MM.1S (cell line): Measurements from ENCODE around the gene TRPV2.

Source experiments
- DNase-seq: peaks from one replicate; pipeline ENCODE4 v3.0.0-alpha.2; 2015
- H2AFZ ChIP-seq: fragments of 300-600 bp; sonication (generic); 2 replicates; pipeline ENCODE4 v1.6.0; 2016; ENCODE audit warnings: antibody characterized with exemption, low read length
- H3F3A ChIP-seq: fragments of 300-600 bp; sonication (generic); 2 replicates; pipeline ENCODE4 v1.6.1; 2016; ENCODE audit warnings: mild to moderate bottlenecking, antibody characterized with exemption, low read length, moderate library complexity, mixed read lengths; ENCODE audit not compliant: insufficient read depth
- H3K27ac ChIP-seq: fragments of 300-600 bp; sonication (generic); 2 replicates; pipeline ENCODE4 v1.5.1; 2016; ENCODE audit warnings: mild to moderate bottlenecking, low read length
- H3K27me3 ChIP-seq: fragments of 300-600 bp; sonication (generic); replicated peaks from 2 replicates; pipeline ENCODE4 v1.6.0; 2016; ENCODE audit warnings: low read length; ENCODE audit not compliant: insufficient read depth
- H3K36me3 ChIP-seq: fragments of 300-600 bp; sonication (generic); replicated peaks from 2 replicates; pipeline ENCODE4 v1.6.1; 2016; ENCODE audit warnings: mild to moderate bottlenecking, low read length, mixed read lengths; ENCODE audit not compliant: insufficient read depth
- H3K4me1 ChIP-seq: fragments of 300-600 bp; sonication (generic); 2 replicates; pipeline ENCODE4 v1.6.1; 2016; ENCODE audit warnings: low read length, mixed read lengths
- H3K4me2 ChIP-seq: fragments of 300-600 bp; sonication (generic); 2 replicates; pipeline ENCODE4 v1.6.0; 2016; ENCODE audit warnings: low read depth, low read length
- H3K4me3 ChIP-seq: fragments of 300-600 bp; sonication (generic); 2 replicates; pipeline ENCODE4 v1.5.1; 2016; ENCODE audit warnings: low read length, mixed read lengths
- H3K79me2 ChIP-seq: fragments of 300-600 bp; sonication (generic); 2 replicates; pipeline ENCODE4 v1.6.1; 2016; ENCODE audit warnings: mixed run types, low read length, mixed read lengths
- H3K9ac ChIP-seq: fragments of 300-600 bp; sonication (generic); 2 replicates; pipeline ENCODE4 v1.6.1; 2016; ENCODE audit warnings: low read length, mixed read lengths
- H3K9me2 ChIP-seq: fragments of 300-600 bp; sonication (generic); replicated peaks from 2 replicates; pipeline ENCODE4 v1.6.1; 2016; ENCODE audit warnings: mild to moderate bottlenecking, low read length, mixed read lengths; ENCODE audit not compliant: insufficient read depth
- H3K9me3 ChIP-seq: fragments of 300-600 bp; sonication (generic); replicated peaks from 2 replicates; pipeline ENCODE4 v1.6.1; 2016; ENCODE audit warnings: mild to moderate bottlenecking, low read length, mixed read lengths; ENCODE audit not compliant: insufficient read depth
- H4K20me1 ChIP-seq: fragments of 300-600 bp; sonication (generic); 2 replicates; pipeline ENCODE4 v1.6.1; 2016; ENCODE audit warnings: mild to moderate bottlenecking, low read length, moderate library complexity, mixed read lengths; ENCODE audit not compliant: insufficient read depth
- EZH2 ChIP-seq: fragments of 300-600 bp; sonication (generic); optimal IDR thresholded peaks from 2 replicates; pipeline ENCODE3; 2017; ENCODE audit warnings: low read depth, mild to moderate bottlenecking, antibody characterized with exemption, low read length, mixed read lengths
- EZH2phosphoT487 ChIP-seq: fragments of 300-600 bp; sonication (generic); IDR thresholded peaks from 2 replicates; pipeline ENCODE4 v1.6.1; 2018; ENCODE audit warnings: antibody characterized with exemption, low read length
- TF ChIP-seq, protein P1 (sequence below): fragments of 300-600 bp; sonication (generic); IDR thresholded peaks from 2 replicates; pipeline ENCODE4 v1.5.1; 2016; ENCODE audit warnings: antibody characterized with exemption, low read length, mixed read lengths

The TRPV2 gene

DNA sequence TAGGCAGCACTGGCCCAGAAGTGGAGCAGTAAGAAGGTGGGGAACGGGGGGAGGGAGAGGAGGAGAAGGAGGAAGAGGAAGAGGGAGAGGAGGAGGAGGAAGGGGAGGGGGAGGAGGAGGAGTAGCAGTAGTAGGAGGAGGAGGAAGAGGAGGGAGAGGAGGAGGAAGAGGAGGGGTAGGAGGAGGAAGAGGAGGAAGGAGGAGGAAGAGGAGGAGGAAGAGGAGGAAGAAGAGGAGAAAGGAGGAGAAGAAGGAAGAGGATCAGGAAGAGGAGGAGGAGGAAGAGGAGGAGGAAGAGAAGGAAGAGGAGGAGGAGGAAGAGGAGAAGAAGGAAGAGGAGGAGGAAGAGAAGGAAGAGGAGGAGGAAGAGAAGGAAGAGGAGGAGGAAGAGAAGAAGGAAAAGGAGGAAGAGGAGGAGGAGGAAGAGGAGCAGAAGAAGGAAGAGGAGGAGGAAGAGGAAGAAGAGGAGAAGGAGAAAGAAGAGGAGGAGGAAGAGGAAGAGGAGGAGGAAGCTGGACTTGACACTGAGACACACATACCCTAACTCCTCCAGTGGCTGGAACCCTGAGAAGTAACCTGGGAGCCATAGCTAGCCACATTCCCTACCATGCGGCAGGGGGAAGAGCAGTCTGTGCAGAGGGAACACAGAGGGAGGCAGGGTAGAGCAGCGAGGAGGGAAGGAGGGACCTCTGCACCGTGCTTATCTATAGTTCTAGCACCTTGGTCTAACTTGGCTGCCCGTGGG, 40.8 kb downstream of the TRPV2 start:
- Histone ChIP-seq H3K9me2 (no peaks in the 10 kb centered on the region), H3K9me3 (no peaks in the 10 kb centered on the region), H2AFZ (no peak overlapping the region), H3K27ac (no peak overlapping the region), H3F3A (no peaks in the 10 kb centered on the region), H4K20me1 (no peaks in the 10 kb centered on the region), H3K4me2 (no peak overlapping the region), H3K4me1 (no peaks in the 10 kb centered on the region), H3K9ac (no peak overlapping the region), H3K79me2 (no peaks in the 10 kb centered on the region; the same call in 1 of the 2 replicates), H3K36me3 (no peaks in the 10 kb centered on the region), H3K27me3 (no peaks in the 10 kb centered on the region), H3K4me3 (no peak overlapping the region)
- no peak for TF ChIP-seq EZH2phosphoT487
- TF ChIP-seq, protein P1, sequence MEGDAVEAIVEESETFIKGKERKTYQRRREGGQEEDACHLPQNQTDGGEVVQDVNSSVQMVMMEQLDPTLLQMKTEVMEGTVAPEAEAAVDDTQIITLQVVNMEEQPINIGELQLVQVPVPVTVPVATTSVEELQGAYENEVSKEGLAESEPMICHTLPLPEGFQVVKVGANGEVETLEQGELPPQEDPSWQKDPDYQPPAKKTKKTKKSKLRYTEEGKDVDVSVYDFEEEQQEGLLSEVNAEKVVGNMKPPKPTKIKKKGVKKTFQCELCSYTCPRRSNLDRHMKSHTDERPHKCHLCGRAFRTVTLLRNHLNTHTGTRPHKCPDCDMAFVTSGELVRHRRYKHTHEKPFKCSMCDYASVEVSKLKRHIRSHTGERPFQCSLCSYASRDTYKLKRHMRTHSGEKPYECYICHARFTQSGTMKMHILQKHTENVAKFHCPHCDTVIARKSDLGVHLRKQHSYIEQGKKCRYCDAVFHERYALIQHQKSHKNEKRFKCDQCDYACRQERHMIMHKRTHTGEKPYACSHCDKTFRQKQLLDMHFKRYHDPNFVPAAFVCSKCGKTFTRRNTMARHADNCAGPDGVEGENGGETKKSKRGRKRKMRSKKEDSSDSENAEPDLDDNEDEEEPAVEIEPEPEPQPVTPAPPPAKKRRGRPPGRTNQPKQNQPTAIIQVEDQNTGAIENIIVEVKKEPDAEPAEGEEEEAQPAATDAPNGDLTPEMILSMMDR = no peak
- TF ChIP-seq EZH2 = no peak
- no peak for DNase-seq

DNA sequence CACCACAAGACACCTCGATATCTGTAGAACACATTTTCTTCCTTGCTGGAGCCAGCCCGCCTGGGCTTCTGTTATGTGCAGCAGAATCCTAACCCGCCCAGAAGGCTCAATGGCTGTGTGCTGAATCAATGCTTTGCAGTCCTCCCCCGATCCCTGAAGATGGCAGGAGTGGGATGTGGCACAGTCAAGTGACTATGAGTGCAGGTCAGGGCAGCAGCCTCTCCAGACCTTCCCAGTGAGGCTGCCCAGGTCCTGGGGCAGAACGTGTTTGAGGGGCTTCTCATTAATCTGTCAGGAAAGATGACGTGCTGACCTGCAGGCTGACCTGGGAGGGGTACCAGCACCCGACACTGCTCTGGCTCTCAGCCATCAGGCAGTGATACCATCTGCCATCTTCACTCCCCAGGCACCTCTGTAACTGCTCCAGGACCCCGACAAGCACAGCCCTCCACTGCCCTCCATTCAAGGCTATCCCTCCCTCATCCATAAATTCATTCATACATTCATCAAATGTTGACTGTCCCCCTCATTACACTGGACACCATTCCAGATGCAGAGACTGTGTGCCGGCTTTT, 41.5 kb downstream of the TRPV2 start:
- H3K4me3 ChIP-seq = no peak overlapping the region
- no peaks in the 10 kb centered on the region; the same call in 1 of the 2 replicates for H3K79me2 ChIP-seq
- no peaks in the 10 kb centered on the region for H3K36me3 ChIP-seq
- H3K27ac ChIP-seq = no peak overlapping the region
- no peaks in the 10 kb centered on the region for H3F3A ChIP-seq
- DNase-seq = no peak
- H4K20me1 ChIP-seq = no peaks in the 10 kb centered on the region
- H3K27me3 ChIP-seq = no peaks in the 10 kb centered on the region
- no peaks in the 10 kb centered on the region for H3K4me1 ChIP-seq
- H3K4me2 ChIP-seq = no peak overlapping the region
- H3K9ac ChIP-seq = no peak overlapping the region
- H2AFZ ChIP-seq = no peak overlapping the region
- no peaks in the 10 kb centered on the region for H3K9me3 ChIP-seq
- H3K9me2 ChIP-seq = no peaks in the 10 kb centered on the region
- TF ChIP-seq EZH2 (no peak), EZH2phosphoT487 (no peak)
- TF ChIP-seq, protein P1 = no peak

DNA sequence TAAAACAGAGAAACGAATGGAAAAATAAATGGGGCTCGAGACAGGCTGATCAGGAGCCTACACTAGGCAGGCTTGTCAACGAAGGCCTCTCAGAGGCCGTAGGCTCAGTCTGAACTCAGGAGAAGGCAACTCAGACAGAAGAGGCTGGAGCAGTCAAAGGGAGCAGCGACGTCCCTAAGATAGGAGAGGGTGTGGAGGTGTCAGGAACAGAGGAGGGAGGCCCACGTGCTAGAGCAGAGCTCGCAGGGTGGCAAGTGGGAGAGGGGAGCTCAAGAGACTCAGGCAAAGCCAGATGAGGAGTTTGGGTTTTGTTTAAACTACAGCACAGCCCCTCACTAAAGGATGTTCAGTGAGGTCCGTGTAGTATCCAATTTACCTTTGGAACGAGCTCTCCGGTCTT, 43.9 kb downstream of the TRPV2 start:
- H4K20me1 ChIP-seq = no peaks in the 10 kb centered on the region
- H3K27ac ChIP-seq = no peak overlapping the region
- no peaks in the 10 kb centered on the region for H3F3A ChIP-seq
- H3K4me3 ChIP-seq = no peak overlapping the region
- no peak overlapping the region for H3K9ac ChIP-seq
- no peaks in the 10 kb centered on the region for H3K79me2 ChIP-seq
- TF ChIP-seq EZH2phosphoT487 (no peak), EZH2 (no peak)
- TF ChIP-seq, protein P1 = no peak
- H3K4me2 ChIP-seq = no peak overlapping the region
- no peaks in the 10 kb centered on the region for H3K36me3 ChIP-seq
- no peaks in the 10 kb centered on the region for H3K9me2 ChIP-seq
- no peaks in the 10 kb centered on the region for H3K27me3 ChIP-seq
- H3K9me3 ChIP-seq = no peaks in the 10 kb centered on the region
- no peaks in the 10 kb centered on the region for H3K4me1 ChIP-seq
- DNase-seq = no peak
- no peak overlapping the region for H2AFZ ChIP-seq
